GM12878 (cell line): ENCODE results near the gene PTX4. TPM values are rescaled to one million over a fixed set of nuclear protein-coding genes. Genes with fewer than 3 reads are reported as not detected.

Source experiments
- BACH1 ChIP-seq: fragments of 450-650 bp; IDR thresholded peaks from 2 replicates; pipeline ENCODE4 v1.6.1; 2017; ENCODE audit warnings: mild to moderate bottlenecking, borderline replicate concordance
- EP300 ChIP-seq, 2 experiments: fragments of 150-350 bp in 1 of 2; IDR thresholded peaks; 2 replicates each; pipeline ENCODE4 v1.6.1; 2011 to 2012; ENCODE audit warnings: low read depth in 2 of 2, low read length in 2 of 2, borderline replicate concordance in 1 of 2, improper control_type of control experiment in 1 of 2, inconsistent platforms in 1 of 2; ENCODE audit not compliant: control insufficient read depth in 1 of 2
- MAX ChIP-seq: IDR thresholded peaks from 2 replicates; pipeline ENCODE4 v1.6.1; 2012; ENCODE audit warnings: low read depth, low read length, improper control_type of control experiment
- PAX5 ChIP-seq: IDR thresholded peaks from 2 replicates; pipeline ENCODE4 v1.6.1; 2011; ENCODE audit warnings: low read depth, low read length, borderline replicate concordance
- RAD51 ChIP-seq: fragments of 450-650 bp; IDR thresholded peaks from 2 replicates; pipeline ENCODE4 v1.6.1; 2016; ENCODE audit warnings: moderate library complexity, mild to moderate bottlenecking, inconsistent platforms
- RB1 ChIP-seq: fragments of 450-650 bp; formaldehyde crosslinking; IDR thresholded peaks from 2 replicates; pipeline ENCODE4 v1.6.1; 2017; ENCODE audit warnings: mild to moderate bottlenecking, borderline replicate concordance
- RBBP5 ChIP-seq: fragments of 200-600 bp; sonication (generic); conservative IDR thresholded peaks from 2 replicates; pipeline ENCODE4 v1.6.1; 2016
- SIN3A ChIP-seq: IDR thresholded peaks from 2 replicates; pipeline ENCODE4 v1.6.1; 2012; ENCODE audit warnings: low read depth, low read length, improper control_type of control experiment
- STAT3 ChIP-seq: IDR thresholded peaks from 2 replicates; pipeline ENCODE4 v1.6.1; 2011; ENCODE audit warnings: low read depth, low read length, improper control_type of control experiment
- TARDBP ChIP-seq: IDR thresholded peaks from 2 replicates; pipeline ENCODE4 v1.6.1; 2016; ENCODE audit warnings: borderline replicate concordance
- TCF12 ChIP-seq: IDR thresholded peaks from 2 replicates; pipeline ENCODE4 v1.6.1; 2011; ENCODE audit warnings: low read depth, mild to moderate bottlenecking, low read length
- TCF3 ChIP-seq: IDR thresholded peaks from 2 replicates; pipeline ENCODE4 v1.6.1; 2012; ENCODE audit warnings: low read depth, mild to moderate bottlenecking, low read length, borderline replicate concordance; ENCODE audit not compliant: insufficient read depth
- USF1 ChIP-seq: IDR thresholded peaks from 2 replicates; pipeline ENCODE4 v1.6.1; 2011; ENCODE audit warnings: borderline replicate concordance, low read depth, mild to moderate bottlenecking, moderate library complexity, mixed read lengths, low read length; ENCODE audit not compliant: insufficient read depth; ENCODE audit errors: extremely low read length
- ZBED1 ChIP-seq: IDR thresholded peaks from 2 replicates; pipeline ENCODE4 v1.6.1; 2016; ENCODE audit warnings: borderline replicate concordance
- ZSCAN29 ChIP-seq: fragments of 450-650 bp; IDR thresholded peaks from 2 replicates; pipeline ENCODE4 v1.6.1; 2017; ENCODE audit warnings: mild to moderate bottlenecking, moderate library complexity
- polyA plus RNA-seq, 11 experiments: library from polyadenylated mRNA; depleted of rRNA in 4 of 11; unstranded in 6 of 11; stranded (reverse) in 5 of 11; fragments of >200 nt; fragmentation: Nextera tagmentation in 4 of 11; fragmentation: Illumina TruSeq in 1 of 11; extraction: Ambion mirVana in 4 of 11; extraction: Trizol in 1 of 11; gene quantifications; 1 replicate in 1 of 11; 2 replicates in 10 of 11; pipeline versions ENCODE4 v1.2.1 to v1.2.3, GENCODE V29; 2011 to 2016; ENCODE audit warnings: inconsistent platforms in 2 of 11, missing spikeins in 2 of 11, low read depth in 1 of 11
- total RNA-seq, 4 experiments: library from RNA; depleted of rRNA in 3 of 4; stranded (reverse); fragments of >200 nt in 3 of 4; fragmentation: Illumina TruSeq in 1 of 4; extraction: Trizol in 1 of 4; gene quantifications; 2 replicates each; pipeline versions ENCODE4 v1.2.1 to v1.2.3, GENCODE V29; 2013 to 2021
- TF ChIP-seq, protein P1 (sequence below): fragments of 450-650 bp; IDR thresholded peaks from 2 replicates; pipeline ENCODE4 v1.6.1; 2017; ENCODE audit warnings: antibody characterized with exemption, mild to moderate bottlenecking, moderate library complexity
- TF ChIP-seq, protein P2 (sequence below): fragments of 450-650 bp; IDR thresholded peaks from 2 replicates; pipeline ENCODE4 v1.6.1; 2014; ENCODE audit warnings: mild to moderate bottlenecking
- TF ChIP-seq, protein P3 (sequence below): fragments of 450-650 bp; IDR thresholded peaks from 2 replicates; pipeline ENCODE4 v1.6.1; 2017; ENCODE audit warnings: borderline replicate concordance
- TF ChIP-seq, protein P4 (sequence below): IDR thresholded peaks from 2 replicates; pipeline ENCODE4 v1.6.1; 2012; ENCODE audit warnings: mild to moderate bottlenecking, low read depth, low read length

PTX4 gene
- total and polyA plus RNA-seq, 10 of the 15 experiments (the other 5 are each of a cell fraction or from before 2014, with no cell fraction given), result not detected

GRCh38 chr16:1474796-1475551 lies 13.8 kb downstream of the PTX4 start, which contains the start of gene CLCN7 (continued):
- TF ChIP-seq TCF12 (0 out of 2 replicates have a peak, but pooled peaks have one; percentile 51), PAX5 (no peak), RAD51 (peak; percentile 99), ZBED1 (no peak), RBBP5 (no peak), BACH1 (peak; percentile 86), TARDBP (no peak; the same call in 1 of the 2 replicates), MAX (peak; percentile 98), RB1 (peak; percentile 67; the same call in 1 of the 2 replicates), SIN3A (peak; percentile 96), USF1 (peak; percentile 100), STAT3 (no peak), EP300 (IDR thresholded peaks at IDR 0.05; ENCODE audit: borderline replicate concordance in 1 of 2, control insufficient read depth in 1 of 2, low read depth in 2 of 2, low read length in 2 of 2) (peak in 1 of 2 experiments; percentile 40; a peak in 1 of 4 replicates), TCF3 (peak; percentile 45; the same call in 1 of the 2 replicates), ZSCAN29 (no peak)
- TF ChIP-seq, protein P1, sequence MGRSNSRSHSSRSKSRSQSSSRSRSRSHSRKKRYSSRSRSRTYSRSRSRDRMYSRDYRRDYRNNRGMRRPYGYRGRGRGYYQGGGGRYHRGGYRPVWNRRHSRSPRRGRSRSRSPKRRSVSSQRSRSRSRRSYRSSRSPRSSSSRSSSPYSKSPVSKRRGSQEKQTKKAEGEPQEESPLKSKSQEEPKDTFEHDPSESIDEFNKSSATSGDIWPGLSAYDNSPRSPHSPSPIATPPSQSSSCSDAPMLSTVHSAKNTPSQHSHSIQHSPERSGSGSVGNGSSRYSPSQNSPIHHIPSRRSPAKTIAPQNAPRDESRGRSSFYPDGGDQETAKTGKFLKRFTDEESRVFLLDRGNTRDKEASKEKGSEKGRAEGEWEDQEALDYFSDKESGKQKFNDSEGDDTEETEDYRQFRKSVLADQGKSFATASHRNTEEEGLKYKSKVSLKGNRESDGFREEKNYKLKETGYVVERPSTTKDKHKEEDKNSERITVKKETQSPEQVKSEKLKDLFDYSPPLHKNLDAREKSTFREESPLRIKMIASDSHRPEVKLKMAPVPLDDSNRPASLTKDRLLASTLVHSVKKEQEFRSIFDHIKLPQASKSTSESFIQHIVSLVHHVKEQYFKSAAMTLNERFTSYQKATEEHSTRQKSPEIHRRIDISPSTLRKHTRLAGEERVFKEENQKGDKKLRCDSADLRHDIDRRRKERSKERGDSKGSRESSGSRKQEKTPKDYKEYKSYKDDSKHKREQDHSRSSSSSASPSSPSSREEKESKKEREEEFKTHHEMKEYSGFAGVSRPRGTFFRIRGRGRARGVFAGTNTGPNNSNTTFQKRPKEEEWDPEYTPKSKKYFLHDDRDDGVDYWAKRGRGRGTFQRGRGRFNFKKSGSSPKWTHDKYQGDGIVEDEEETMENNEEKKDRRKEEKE, result 0 out of 2 replicates have a peak, but pooled peaks have one; percentile 9
- TF ChIP-seq, protein P2, sequence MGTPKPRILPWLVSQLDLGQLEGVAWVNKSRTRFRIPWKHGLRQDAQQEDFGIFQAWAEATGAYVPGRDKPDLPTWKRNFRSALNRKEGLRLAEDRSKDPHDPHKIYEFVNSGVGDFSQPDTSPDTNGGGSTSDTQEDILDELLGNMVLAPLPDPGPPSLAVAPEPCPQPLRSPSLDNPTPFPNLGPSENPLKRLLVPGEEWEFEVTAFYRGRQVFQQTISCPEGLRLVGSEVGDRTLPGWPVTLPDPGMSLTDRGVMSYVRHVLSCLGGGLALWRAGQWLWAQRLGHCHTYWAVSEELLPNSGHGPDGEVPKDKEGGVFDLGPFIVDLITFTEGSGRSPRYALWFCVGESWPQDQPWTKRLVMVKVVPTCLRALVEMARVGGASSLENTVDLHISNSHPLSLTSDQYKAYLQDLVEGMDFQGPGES, result peak; percentile 67; the same call in 1 of the 2 replicates
- TF ChIP-seq, protein P3, sequence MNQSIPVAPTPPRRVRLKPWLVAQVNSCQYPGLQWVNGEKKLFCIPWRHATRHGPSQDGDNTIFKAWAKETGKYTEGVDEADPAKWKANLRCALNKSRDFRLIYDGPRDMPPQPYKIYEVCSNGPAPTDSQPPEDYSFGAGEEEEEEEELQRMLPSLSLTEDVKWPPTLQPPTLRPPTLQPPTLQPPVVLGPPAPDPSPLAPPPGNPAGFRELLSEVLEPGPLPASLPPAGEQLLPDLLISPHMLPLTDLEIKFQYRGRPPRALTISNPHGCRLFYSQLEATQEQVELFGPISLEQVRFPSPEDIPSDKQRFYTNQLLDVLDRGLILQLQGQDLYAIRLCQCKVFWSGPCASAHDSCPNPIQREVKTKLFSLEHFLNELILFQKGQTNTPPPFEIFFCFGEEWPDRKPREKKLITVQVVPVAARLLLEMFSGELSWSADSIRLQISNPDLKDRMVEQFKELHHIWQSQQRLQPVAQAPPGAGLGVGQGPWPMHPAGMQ, result no peak
- TF ChIP-seq, protein P4, sequence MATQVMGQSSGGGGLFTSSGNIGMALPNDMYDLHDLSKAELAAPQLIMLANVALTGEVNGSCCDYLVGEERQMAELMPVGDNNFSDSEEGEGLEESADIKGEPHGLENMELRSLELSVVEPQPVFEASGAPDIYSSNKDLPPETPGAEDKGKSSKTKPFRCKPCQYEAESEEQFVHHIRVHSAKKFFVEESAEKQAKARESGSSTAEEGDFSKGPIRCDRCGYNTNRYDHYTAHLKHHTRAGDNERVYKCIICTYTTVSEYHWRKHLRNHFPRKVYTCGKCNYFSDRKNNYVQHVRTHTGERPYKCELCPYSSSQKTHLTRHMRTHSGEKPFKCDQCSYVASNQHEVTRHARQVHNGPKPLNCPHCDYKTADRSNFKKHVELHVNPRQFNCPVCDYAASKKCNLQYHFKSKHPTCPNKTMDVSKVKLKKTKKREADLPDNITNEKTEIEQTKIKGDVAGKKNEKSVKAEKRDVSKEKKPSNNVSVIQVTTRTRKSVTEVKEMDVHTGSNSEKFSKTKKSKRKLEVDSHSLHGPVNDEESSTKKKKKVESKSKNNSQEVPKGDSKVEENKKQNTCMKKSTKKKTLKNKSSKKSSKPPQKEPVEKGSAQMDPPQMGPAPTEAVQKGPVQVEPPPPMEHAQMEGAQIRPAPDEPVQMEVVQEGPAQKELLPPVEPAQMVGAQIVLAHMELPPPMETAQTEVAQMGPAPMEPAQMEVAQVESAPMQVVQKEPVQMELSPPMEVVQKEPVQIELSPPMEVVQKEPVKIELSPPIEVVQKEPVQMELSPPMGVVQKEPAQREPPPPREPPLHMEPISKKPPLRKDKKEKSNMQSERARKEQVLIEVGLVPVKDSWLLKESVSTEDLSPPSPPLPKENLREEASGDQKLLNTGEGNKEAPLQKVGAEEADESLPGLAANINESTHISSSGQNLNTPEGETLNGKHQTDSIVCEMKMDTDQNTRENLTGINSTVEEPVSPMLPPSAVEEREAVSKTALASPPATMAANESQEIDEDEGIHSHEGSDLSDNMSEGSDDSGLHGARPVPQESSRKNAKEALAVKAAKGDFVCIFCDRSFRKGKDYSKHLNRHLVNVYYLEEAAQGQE, result no peak
